Activated T-helper 1 cell treated with anti-CD3 and anti-CD28 coated beads, Interleukin-2, amount 50 U/mL, for 16 hours (primary cell): ENCODE measurements around the gene PRR13.
"Not testable (repeated sequence)": the region's sequence is repeated elsewhere in the genome, so short reads cannot be mapped to it uniquely, and the experiment has no call there.

Source experiments
- DNase-seq, 2 donors: peaks; one replicate each; pipeline ENCODE4 v3.0.0-alpha.2; 2020; ENCODE audit warnings: low read depth in 1 of 2, low spot score in 1 of 2

Gene PRR13

GRCh38 chr12:53435326-53435725, 6.2 kb upstream of the PRR13 start:
- DNase-seq = not testable (repeated sequence)

DNA sequence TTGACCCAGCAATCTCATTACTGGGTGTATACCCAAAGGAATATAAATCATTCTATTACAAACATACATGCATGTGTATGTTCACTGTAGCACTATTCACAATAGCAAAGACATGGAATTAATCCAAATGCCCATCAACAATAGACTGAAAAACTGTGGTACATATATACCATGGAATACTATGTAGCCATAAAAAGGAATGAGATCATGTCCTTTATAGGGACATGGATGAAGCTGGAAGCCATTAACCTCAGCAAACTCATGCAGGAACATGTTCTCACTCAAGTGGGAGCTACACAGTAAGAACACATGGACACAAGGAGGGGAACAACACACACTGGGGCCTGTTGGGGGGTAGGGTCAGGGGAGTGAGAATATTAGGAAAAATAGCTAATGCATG, 2.0 kb upstream of the PRR13 start:
- DNase-seq = not testable (repeated sequence)

GRCh38 chr12:53443955-53444354, 2.4 kb downstream of the PRR13 start:
- DNase-seq = no peak

DNA sequence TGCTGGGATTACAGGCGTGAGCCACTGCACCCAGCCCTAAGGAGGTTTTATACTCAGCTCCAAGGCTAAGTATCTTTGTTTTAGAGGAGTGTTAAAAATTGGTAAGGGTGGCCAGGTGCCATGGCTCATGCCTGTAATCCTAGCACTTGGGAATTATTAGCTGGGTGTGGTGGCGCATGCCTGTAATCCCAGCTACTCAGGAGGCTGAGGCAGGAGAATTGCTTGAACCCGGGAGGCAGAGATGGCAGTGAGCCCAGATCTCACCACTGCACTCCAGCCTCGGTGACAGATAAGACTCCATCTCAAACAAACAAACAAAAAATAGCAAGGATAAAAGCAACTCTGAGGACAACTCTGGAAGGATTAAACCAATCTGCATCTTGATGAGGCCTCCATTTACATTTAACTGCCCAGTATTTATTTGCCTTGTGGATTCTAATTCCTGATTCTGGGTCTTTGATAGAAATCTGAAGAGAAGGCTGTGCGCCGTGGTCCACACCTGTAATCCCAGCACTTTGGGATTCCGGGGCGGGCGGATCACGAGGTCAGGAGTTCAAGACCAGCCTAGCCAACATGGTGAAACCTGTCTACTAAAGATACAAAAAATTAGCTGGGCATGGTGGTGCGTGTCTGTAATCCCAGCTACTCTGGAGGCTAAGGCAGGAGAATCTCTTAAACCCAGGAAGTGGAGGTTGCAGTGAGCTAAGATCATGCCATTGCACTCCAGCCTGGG, 3.2 kb downstream of the PRR13 start:
- DNase-seq = not testable (repeated sequence)

DNA sequence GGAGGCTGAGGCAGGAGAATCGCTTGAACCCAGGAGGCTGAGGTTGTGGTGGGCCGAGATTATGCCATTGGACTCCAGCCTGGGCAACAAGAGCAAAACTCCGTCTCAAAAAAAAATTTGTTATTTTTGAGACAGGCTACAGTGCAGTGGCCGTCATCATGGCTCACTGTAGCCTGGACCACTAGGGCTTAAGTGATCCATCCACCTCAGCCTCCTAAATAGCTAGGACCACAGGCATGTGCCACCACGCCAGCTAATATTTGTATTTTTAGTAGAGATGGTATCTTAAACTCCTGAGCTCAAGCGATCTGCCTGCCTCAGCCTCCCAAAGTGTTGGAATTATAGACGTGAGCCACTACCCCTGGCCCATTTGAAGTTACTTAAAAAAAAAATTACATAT, 9.4 kb downstream of the PRR13 start:
- DNase-seq = no peak

DNA sequence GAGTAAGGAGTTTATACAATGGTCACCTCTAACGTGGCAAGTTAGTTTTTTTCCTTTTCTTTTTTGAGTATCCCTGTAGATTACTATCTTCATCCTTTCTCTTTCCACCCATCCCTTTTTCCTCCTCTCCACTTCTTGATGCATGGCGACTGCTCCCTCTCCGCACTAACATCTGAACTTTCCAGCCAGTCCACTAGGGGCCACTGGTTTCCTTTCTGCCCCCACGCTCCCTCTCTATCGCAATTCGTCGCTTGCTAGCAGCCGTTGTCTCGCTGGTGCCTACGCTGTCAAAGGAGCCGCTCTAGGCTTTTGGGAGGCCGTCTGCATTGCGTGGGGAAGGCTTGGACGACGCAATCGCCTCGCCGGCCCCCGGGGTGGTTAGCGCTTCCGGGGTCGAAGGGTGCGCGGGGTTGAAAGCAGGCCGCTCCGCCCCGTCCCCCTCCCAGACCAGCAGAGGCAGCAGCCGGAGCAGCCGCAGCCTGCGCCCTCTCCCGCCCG, 10.2 kb downstream of the PRR13 start, which contains the start of gene PCBP2:
TSS of gene PCBP2 (plus strand) at position 442 of the 498 bp plus-strand sequence. CDS start 2,699 bp downstream, outside the sequence.
- DNase-seq = peak; percentile 93 to 98

GRCh38 chr12:53452159-53453077, 10.9 kb downstream of the PRR13 start:
- peak; percentile 51 to 68 for DNase-seq

- DNase-seq = no peak
Observed at GRCh38 chr12:53453953-53454640, 12.6 kb downstream of the PRR13 start.

GRCh38 chr12:53454707-53455106, 13.2 kb downstream of the PRR13 start:
- DNase-seq = no peak

GRCh38 chr12:53456654-53457366, 15.3 kb downstream of the PRR13 start:
- no peak for DNase-seq

DNA sequence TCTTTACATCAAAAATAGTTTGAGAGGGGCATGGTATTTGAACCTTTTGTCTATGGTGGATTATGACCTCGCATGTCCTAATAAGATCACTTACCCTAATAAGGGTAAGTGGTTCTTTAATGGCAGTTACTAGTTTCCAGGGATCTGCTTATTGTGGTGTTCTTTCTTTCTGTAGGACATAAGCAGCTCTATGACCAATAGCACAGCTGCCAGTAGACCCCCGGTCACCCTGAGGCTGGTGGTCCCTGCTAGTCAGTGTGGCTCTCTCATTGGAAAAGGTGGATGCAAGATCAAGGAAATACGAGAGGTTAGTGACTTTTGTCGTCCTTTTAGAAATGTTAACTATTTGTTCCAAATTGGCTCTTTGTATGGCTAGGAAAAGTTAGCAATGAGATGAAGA, 17.6 kb downstream of the PRR13 start:
- no peak for DNase-seq

DNA sequence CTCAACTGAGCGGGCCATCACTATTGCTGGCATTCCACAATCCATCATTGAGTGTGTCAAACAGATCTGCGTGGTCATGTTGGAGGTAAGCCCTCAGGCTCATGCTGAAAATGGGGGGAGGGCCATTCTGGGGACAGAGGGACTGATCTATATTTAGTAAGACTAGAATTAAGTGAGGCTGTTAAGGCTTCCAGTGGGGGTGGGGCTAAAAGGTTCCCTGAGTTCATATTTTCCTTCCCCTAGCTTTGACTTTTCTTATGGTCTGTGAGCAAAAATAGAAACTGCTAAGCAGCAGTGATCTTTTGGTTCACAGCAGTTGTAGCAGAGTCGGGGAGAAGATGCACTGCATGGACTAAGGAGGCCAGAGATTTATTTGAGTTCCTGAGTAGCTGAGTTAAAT, 19.5 kb downstream of the PRR13 start:
- DNase-seq = no peak

- DNase-seq = no peak
Observed at GRCh38 chr12:53461591-53461990, 20.1 kb downstream of the PRR13 start.

DNA sequence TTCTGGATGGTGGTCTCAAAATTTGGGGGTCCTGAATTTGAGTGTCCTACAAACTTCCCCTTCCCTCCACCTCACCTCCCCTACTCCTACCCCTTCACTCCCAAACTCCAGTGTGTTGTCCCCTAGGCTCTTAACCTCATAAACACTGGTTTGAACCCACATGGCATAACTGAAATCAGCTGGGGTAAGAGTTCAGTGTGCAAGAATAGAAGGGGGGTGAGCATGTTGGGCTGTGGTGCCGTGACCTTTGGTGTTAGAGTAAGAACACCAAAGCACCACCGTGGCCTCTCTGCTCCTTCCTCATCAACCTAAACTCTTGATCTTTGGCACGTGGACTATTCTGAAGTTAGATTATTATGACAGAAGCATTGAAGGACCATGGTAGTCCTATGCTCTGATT, 21.4 kb downstream of the PRR13 start:
- DNase-seq = no peak

GRCh38 chr12:53463802-53464560, 22.4 kb downstream of the PRR13 start:
- DNase-seq = no peak

DNA sequence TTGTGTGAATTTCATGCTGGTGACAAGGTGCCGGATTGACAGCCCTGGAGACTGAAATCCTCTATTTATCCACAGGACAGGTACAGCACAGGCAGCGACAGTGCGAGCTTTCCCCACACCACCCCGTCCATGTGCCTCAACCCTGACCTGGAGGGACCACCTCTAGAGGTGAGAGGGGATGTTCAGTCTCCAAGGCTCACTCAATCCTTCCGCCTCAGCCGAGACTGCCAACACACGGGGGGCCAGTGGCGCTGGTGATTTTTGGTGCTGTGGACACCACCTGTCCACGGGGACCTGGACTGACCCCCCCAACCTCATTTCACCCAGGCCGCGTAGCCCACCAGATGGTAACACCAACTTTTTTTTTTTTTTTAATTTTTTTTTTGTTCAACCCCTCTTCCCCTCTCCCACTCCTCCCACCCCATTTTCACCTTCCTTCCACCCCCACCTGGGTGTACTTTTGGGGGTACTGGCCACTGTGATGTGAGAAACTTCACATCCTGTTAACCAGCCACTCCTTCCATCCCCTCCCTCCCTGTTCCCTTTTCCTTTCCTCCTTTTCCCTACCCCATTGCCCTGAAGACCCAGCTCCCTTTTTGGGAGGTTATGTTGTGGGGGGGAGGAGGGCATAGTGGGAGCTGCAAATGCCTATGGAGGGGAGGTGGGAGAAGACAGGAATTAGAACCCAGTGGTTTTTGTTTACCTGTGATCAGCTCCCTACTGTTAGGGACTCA, 23.3 kb downstream of the PRR13 start:
- no peak for DNase-seq

GRCh38 chr12:53465679-53466078, 24.1 kb downstream of the PRR13 start:
- no peak for DNase-seq

- no peak for DNase-seq
Observed at GRCh38 chr12:53466640-53467039, 25.1 kb downstream of the PRR13 start.

- no peak for DNase-seq
Observed at GRCh38 chr12:53467082-53467481, 25.5 kb downstream of the PRR13 start.
